ENCODE results near the gene MALAT1.

The MALAT1 gene

DNA sequence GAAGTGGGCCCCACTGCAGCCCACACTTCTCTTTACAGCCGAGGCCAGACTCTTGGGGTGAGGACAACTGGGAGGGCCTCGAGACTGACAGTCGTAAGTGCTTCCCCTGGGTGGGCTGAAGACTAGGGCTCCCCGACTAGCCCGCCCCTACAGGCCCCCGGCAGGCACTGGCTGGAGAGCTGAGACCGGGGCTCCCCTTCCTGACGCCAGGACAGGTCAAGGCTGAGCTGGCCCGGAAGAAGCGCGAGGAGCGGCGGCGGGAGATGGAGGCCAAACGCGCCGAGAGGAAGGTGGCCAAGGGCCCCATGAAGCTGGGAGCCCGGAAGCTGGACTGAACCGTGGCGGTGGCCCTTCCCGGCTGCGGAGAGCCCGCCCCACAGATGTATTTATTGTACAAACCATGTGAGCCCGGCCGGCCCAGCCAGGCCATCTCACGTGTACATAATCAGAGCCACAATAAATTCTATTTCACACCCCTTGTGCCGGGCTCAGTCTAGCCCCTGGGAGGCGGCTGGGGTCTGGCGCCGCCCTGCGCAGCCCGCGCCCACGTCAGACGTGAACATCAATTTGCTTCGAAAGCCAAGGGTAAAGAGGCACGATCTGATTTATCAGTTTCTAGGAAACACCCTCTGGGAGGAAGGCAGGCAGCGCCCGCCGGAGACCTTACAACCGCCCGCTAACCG is 39.5 kb downstream of the MALAT1 start:
- TF ChIP-seq, protein P1, sequence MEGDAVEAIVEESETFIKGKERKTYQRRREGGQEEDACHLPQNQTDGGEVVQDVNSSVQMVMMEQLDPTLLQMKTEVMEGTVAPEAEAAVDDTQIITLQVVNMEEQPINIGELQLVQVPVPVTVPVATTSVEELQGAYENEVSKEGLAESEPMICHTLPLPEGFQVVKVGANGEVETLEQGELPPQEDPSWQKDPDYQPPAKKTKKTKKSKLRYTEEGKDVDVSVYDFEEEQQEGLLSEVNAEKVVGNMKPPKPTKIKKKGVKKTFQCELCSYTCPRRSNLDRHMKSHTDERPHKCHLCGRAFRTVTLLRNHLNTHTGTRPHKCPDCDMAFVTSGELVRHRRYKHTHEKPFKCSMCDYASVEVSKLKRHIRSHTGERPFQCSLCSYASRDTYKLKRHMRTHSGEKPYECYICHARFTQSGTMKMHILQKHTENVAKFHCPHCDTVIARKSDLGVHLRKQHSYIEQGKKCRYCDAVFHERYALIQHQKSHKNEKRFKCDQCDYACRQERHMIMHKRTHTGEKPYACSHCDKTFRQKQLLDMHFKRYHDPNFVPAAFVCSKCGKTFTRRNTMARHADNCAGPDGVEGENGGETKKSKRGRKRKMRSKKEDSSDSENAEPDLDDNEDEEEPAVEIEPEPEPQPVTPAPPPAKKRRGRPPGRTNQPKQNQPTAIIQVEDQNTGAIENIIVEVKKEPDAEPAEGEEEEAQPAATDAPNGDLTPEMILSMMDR (IDR thresholded peaks at IDR 0.05): no peak
- H3K27ac ChIP-seq: no peak overlapping the region
- H3K9ac ChIP-seq: no peak overlapping the region
- no peak overlapping the region for H3K4me2 ChIP-seq (ENCODE audit: low read length)
- H3K9me3 ChIP-seq (ENCODE audit: control insufficient read depth, low read length): no peaks in the 10 kb centered on the region
- H3K4me3 ChIP-seq (ENCODE audit: low read depth, low read length): no peak overlapping the region
- no peaks in the 10 kb centered on the region for H3K36me3 ChIP-seq (ENCODE audit: control insufficient read depth, insufficient read depth, low read length)
- no peaks in the 10 kb centered on the region for H3K79me2 ChIP-seq
- no peak overlapping the region for H2AFZ ChIP-seq
- no peaks in the 10 kb centered on the region for H3K4me1 ChIP-seq
- H3K27me3 ChIP-seq (ENCODE audit: control insufficient read depth, insufficient read depth, low read length): no peaks in the 10 kb centered on the region

DNA sequence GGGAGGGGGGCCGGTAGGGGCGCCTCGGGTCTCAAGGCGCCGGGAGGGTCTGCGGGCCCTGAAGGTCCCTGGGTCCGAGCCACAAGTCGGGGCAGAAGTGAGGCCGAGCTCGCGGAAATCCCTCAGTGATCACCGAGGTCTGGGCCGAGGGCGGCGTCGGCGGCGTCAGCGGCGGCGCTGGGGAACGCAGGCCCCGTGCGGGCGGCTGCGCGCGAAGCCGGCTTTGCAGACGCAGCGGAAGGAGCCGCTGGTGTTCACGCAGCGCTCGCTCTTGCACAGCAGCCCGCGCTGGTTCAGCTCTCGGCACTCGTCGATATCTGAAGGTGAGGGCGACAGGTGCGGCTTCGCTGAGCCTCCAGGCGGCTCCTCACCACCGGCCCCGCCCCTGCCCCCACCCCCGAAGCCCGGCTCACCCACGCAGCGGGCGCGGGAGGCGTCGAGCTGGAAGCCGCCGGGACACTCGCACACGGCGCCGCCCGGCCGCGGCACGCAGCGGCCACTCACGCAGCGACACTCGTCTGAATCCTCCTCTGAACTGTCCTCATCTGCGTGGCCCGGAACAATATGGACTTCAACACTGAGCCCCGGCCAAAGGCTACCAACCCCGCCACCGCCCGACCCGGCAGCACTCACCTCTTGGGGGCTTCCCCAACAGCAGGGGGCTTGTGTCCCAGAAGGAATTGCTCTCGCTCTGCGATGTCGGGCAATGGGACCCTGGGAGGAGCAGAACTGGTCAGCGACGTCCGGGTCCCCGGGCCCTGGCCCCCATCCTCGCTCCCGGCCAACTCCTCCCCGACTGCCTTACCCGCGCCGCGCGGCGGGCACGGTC is 40.3 kb downstream of the MALAT1 start:
- no peaks in the 10 kb centered on the region for H3K27me3 ChIP-seq (ENCODE audit: control insufficient read depth, insufficient read depth, low read length)
- H3K36me3 ChIP-seq (ENCODE audit: control insufficient read depth, insufficient read depth, low read length): no peaks in the 10 kb centered on the region
- H3K27ac ChIP-seq: peak overlapping the region; percentile 45
- H3K4me3 ChIP-seq (ENCODE audit: low read depth, low read length): peak overlapping the region; percentile 57
- TF ChIP-seq, protein P1 (IDR thresholded peaks at IDR 0.05): no peak
- no peaks in the 10 kb centered on the region for H3K9me3 ChIP-seq (ENCODE audit: control insufficient read depth, low read length)
- no peak overlapping the region for H2AFZ ChIP-seq
- peak overlapping the region; percentile 73 for H3K4me2 ChIP-seq (ENCODE audit: low read length)
- no peak overlapping the region for H3K9ac ChIP-seq
- no peaks in the 10 kb centered on the region for H3K4me1 ChIP-seq
- H3K79me2 ChIP-seq: no peaks in the 10 kb centered on the region

DNA sequence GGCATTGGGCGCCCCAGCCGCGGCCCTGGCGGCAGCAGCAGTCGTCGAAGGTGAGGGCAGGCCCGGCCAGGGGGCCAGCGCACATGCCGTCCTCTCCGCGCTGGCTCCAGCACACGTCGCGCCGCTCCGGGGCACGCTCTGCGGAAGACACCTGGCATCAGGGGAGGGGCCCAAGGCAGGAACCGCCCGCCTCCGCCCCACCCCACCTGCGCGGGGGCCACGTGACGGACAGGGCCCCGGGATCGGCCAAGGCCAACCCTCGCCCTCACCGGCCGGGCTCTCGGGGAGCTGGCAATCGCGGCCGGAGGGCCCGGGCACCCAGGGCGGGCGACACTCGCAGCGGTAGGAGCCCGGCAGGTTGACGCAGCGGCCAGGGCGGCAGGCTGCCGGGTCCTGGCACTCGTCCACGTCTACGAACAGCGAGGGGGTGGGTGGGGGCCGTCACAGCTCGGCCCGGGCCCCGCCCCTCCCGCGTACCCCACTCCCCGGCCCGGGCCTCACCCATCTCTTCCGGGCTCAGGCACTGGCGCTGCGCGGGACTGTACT is 41.0 kb downstream of the MALAT1 start:
- Histone ChIP-seq H3K79me2 (no peaks in the 10 kb centered on the region), H3K27ac (peak overlapping the region; percentile 45), H3K9ac (no peak overlapping the region), H3K4me3 (ENCODE audit: low read depth, low read length) (peak overlapping the region; percentile 57), H3K27me3 (ENCODE audit: control insufficient read depth, insufficient read depth, low read length) (no peaks in the 10 kb centered on the region), H3K9me3 (ENCODE audit: control insufficient read depth, low read length) (no peaks in the 10 kb centered on the region), H3K36me3 (ENCODE audit: control insufficient read depth, insufficient read depth, low read length) (no peaks in the 10 kb centered on the region), H3K4me2 (ENCODE audit: low read length) (peak overlapping the region; percentile 73), H3K4me1 (no peaks in the 10 kb centered on the region), H2AFZ (no peak overlapping the region)
- TF ChIP-seq, protein P1 (IDR thresholded peaks at IDR 0.05): no peak

DNA sequence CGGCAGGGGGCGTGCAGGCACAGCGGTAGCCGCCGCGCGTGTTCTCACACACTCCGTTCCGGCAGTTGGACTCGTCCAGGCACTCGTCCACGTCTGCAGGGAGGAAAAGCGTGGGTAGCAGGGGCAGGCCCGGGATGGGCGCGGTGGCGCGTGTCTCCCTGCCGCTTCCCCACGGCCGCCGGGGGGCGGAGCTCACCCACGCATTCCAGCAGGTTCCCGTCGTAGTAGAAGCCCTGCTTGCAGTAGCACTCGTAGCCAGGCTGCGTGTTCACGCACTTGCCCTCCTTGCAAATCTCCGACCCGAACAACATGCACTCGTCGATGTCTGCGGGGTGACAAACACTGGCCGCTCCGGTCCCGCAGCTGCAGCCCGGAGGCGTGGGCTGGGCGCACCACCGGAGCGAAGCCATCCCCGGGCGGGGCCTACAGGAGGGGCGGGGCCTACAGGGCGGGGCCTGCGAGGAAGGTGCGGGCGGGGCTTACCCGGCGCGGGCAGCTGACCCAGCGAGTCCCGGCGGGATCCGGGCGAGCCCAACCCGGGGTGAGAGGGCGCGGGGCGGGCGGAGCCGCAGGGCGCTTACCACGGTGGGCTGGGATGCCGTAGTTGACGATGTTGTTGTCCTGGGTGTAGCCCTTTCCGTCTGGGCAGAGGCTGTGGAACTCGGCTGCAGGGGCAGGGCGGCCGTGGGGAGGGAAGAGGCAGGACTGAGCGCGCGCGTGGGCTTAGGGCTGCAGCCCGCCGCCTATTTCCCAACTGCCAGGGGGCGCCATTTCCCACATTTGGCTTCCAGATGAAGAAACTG is 41.6 kb downstream of the MALAT1 start:
- Histone ChIP-seq H3K36me3 (ENCODE audit: control insufficient read depth, insufficient read depth, low read length) (no peaks in the 10 kb centered on the region), H3K4me3 (ENCODE audit: low read depth, low read length) (peak overlapping the region; percentile 57), H3K79me2 (no peaks in the 10 kb centered on the region), H3K9ac (no peak overlapping the region), H2AFZ (peak overlapping the region; percentile 42), H3K27me3 (ENCODE audit: control insufficient read depth, insufficient read depth, low read length) (no peaks in the 10 kb centered on the region), H3K27ac (peak overlapping the region; percentile 49), H3K4me2 (ENCODE audit: low read length) (peak overlapping the region; percentile 73), H3K4me1 (no peaks in the 10 kb centered on the region), H3K9me3 (ENCODE audit: control insufficient read depth, low read length) (no peaks in the 10 kb centered on the region)
- TF ChIP-seq, protein P1 (IDR thresholded peaks at IDR 0.05): peak; percentile 47
